NCI-H345 (cell line): ENCODE data around the gene C2orf78.

Source experiments
- DNase-seq: peaks from one replicate; lab custom pipeline; 2025; lab: John Stamatoyannopoulos, UW

Gene C2orf78

DNA sequence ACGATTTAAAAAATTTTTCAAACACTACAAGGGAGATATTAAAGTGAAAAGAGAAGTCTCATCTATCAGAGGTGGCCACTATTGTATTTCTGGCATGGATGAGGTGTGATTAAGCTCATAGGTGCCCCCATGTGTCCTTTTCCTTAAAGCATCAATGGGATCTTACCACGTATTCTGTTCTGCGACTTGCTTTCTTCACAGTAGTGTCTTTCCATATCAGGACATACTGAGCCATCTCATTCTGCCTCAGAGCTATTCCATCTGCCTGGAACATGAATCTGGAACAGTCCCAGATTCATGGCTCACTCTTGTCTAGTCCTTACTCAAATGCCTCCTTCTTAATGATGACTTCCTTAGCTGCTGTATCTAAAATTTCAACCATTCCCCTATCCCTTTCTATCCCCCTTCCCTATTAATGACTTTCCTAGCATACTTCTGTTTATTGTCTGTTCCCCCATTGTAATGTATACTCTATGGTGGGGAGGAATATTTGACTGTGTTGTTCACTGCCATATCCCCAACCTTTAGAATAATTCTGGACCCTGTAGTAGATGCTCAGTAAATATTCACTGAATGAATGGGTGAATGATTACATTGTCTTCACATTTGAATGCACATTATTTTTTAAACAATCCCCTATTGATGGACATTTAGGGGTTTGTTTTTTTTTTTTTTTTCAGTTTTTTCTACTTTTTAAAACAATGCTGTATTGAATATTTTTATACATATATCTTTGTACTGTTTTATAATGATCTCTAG is 55.8 kb downstream of the C2orf78 start:
- DNase-seq = no peak

- DNase-seq = no peak
Observed at GRCh38 chr2:73841912-73842738, 58.1 kb downstream of the C2orf78 start.

DNA sequence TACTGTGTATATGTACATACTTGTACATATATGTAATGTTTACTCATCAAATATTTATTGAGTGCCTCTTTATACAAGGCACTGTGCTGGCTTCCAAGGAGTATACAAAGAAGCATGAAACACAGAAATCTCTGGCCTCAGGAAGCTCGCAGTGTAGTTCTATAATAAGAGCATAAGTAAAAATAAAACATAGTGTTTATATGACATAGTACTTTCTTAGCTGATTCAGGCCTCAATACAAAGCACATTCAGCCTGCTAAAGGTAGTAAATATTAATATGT is 58.7 kb downstream of the C2orf78 start:
- no peak for DNase-seq

DNA sequence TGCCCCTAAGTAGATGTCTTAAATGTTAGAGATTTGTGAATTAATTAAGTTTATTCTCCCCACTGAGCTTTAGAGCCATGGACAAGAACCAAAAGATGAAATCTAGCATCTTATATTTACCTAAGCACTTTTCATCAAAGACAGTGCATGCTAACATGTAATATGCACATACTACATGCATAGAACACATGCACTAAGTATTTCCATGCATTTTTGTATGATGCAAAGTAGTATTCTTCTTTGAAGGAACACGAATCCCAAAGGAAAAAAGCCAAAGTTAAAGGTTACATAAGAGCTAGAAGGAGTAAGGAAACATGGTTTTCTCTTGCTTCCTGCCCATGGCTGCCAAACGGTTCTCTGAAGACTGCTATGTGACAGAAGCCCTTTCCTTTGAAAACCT is 60.1 kb downstream of the C2orf78 start:
- DNase-seq = no peak

DNA sequence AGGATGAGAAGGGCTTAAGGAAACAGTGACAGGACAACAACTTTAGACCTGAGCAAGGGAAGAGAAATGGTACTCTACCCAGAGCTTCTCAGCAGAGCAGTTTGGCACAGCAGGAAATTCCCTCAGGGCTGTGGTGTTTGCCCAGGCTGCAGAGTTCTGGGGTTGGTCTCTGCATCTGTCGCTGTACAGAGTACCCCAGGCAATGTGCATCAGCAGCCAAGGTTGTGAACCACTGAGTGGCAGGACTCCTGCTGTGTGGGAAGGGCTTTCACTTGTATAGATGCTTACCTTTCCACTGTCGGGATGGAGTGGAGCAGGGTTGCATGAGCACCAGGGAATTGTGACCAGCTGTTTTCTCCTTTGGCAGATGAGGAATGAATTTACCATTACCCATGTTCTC is 66.0 kb downstream of the C2orf78 start:
- DNase-seq = peak; percentile 95

GRCh38 chr2:73851274-73851673 is 67.3 kb downstream of the C2orf78 start:
- no peak for DNase-seq

- no peak for DNase-seq
Observed at GRCh38 chr2:73852020-73852419, 68.0 kb downstream of the C2orf78 start.

DNA sequence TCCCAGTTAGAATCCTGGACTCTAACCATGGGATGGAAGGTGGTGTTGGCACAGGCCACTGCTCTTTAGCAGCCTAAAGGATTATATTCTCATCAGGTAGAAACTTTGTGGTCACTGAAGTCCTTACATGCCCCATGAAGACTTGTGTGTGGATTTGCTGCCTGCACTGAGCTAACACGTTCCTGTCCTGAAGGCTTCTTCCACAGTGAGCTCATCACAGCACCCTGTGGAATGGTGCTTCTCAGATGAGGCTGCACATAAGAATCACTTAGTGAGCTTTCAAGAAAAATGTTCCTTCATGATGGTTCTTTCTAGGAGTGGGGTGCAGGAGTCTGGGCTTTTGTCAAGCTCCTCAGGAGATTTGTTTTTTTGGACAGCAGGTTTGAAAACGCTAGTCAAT is 71.5 kb downstream of the C2orf78 start:
- DNase-seq = no peak

DNA sequence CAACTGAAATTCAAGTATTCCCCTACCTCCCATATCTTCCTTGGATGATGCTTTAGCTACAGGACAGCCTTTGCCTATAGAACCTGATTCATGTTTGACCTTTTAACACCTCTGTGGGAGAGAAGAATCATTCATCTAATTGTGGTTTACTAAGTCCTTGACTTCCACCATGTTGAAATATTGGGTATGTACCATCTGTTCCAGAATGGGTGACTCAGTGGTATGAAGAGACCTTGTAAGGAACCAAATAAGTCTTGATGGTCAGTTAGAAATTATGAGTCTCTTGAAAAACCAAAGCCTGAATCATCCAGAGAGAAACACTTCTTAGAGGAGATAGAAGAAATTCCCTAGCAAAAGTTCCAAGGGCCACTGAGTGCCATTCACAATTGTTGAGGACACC is 72.2 kb downstream of the C2orf78 start:
- no peak for DNase-seq

- no peak for DNase-seq
Observed at GRCh38 chr2:73859721-73860586, 76.0 kb downstream of the C2orf78 start.

GRCh38 chr2:73862987-73863386 is 79.0 kb downstream of the C2orf78 start:
- no peak for DNase-seq
